NB4 (cell line): Measurements from ENCODE around the gene TAF4.

Experiments
- POLR2A ChIP-seq: IDR thresholded peaks from 2 replicates; pipeline ENCODE4 v1.6.1; 2011; ENCODE audit warnings: mild to moderate bottlenecking; ENCODE audit not compliant: insufficient read length; ENCODE audit errors: extremely low read depth
- TF ChIP-seq, protein P1 (sequence below): IDR thresholded peaks from 2 replicates; pipeline ENCODE4 v1.6.1; 2011; ENCODE audit warnings: low read depth, low read length
- TF ChIP-seq, protein P2 (sequence below): IDR thresholded peaks from one replicate; pipeline ENCODE4 v1.5.1; 2012; ENCODE audit warnings: low read depth, low read length

DNA sequence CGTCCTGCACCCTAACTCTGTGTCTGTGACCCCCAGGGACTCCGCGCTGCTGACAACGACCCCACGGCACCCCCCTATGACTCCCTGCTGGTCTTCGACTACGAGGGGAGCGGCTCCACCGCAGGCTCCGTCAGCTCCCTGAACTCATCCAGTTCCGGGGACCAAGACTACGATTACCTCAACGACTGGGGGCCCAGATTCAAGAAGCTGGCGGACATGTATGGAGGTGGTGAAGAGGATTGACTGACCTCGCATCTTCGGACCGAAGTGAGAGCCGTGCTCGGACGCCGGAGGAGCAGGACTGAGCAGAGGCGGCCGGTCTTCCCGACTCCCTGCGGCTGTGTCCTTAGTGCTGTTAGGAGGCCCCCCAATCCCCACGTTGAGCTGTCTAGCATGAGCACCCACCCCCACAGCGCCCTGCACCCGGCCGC lies 129.0 kb downstream of the TAF4 start:
- TF ChIP-seq, protein P1, sequence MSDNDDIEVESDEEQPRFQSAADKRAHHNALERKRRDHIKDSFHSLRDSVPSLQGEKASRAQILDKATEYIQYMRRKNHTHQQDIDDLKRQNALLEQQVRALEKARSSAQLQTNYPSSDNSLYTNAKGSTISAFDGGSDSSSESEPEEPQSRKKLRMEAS: no peak
- TF ChIP-seq POLR2A: no peak
- TF ChIP-seq, protein P2, sequence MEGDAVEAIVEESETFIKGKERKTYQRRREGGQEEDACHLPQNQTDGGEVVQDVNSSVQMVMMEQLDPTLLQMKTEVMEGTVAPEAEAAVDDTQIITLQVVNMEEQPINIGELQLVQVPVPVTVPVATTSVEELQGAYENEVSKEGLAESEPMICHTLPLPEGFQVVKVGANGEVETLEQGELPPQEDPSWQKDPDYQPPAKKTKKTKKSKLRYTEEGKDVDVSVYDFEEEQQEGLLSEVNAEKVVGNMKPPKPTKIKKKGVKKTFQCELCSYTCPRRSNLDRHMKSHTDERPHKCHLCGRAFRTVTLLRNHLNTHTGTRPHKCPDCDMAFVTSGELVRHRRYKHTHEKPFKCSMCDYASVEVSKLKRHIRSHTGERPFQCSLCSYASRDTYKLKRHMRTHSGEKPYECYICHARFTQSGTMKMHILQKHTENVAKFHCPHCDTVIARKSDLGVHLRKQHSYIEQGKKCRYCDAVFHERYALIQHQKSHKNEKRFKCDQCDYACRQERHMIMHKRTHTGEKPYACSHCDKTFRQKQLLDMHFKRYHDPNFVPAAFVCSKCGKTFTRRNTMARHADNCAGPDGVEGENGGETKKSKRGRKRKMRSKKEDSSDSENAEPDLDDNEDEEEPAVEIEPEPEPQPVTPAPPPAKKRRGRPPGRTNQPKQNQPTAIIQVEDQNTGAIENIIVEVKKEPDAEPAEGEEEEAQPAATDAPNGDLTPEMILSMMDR: no peak
